VCaP (cell line): Measurements from ENCODE around the gene CDH24.
A peak's percentile ranks its signal among the peaks of the same experiment; 100 is the strongest.

Experiments used
- H3K27ac ChIP-seq: fragments of 450-650 bp; 2 replicates; pipeline ENCODE4 v1.5.1; 2017
- CTCF ChIP-seq: fragments of 450-650 bp; conservative IDR thresholded peaks from 2 replicates; pipeline ENCODE4 v1.5.1; 2017; ENCODE audit warnings: mild to moderate bottlenecking, moderate library complexity

The CDH24 gene

DNA sequence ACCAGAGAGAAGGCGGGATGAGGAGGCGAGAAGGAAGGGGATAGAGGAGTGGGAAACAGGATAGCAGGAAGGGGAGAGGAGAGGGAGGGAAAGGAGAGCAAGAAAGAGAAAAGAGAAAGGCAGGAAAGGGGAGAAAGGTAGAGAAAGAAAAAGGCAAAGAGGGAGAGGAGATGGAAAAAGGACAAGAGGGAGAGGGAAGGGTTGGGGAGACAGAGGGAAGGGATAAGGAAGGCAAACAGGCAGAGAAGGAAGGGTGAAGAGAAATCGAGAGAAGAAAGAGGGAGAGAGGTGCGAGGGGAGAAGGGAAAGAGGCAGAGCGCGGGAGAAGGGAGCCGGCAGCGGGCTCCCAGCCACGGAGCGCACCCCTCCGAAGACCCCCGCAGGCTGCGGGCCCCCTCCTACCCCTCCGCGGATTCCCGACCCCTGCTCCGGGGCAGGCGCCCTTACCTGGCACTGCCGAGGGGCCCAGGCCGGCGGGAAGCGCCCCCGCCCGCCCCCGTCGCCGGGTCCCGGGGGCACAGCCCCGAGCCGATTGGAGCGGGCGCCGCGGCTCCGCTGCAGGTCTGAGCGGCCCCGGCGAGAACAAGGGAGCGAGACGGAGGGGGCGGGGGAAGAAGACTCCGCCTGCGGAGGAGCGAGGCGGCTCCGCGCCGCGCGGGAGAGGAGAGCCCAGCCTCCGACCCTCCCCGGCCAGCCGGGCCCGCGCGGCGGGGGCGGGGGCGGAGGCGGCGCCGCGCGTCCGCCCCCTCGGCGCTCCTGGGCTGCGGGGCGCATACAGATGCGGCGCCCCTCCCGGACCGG lies at the start of gene CDH24:
Gene CDH24 (minus strand): TSS at position 565 of the 801 bp plus-strand sequence. CDS start 1,787 bp downstream, outside the sequence.
- TF ChIP-seq CTCF: no peak

GRCh38 chr14:23106747-23107045 lies 49.4 kb upstream of the CDH24 start:
- no peak overlapping the region for H3K27ac ChIP-seq
- TF ChIP-seq CTCF: no peak

More for the DNA sequence above, at the start of gene CDH24:
- peak within 1 kb of the TSS; percentile 74 for H3K27ac ChIP-seq

DNA sequence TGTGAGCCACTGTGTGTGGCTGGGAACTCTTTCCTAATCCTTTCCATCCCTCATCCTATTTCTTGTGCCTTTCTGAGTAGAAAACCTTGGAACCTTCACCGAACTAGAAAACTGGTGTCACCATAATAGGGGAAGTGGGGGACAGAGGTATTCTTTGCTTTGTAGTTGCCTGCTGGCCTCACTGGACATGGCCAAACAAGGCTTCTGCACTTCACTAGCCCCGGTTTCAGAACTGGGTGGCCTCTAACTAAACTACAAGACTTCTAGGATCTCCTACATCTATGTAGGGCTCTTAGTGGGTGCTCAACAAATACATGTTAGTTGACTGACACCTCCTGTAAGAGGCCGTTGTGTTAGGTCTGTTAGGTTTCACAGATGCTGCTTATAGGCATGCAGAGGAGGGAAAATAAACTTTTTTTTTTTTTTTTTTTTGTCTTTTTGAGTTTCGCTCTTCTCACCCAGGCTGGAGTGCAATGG lies 48.1 kb upstream of the CDH24 start:
- no peak overlapping the region for H3K27ac ChIP-seq
- TF ChIP-seq CTCF: no peak

- H3K27ac ChIP-seq: no peak within 1 kb of the TSS
Measured at GRCh38 chr14:23104591-23105347, 47.4 kb upstream of the CDH24 start, which contains the start of gene CIROP. TSS of gene CIROP (minus strand) at chr14:23104989. CDS start at chr14:23104920, 69 bp downstream.

DNA sequence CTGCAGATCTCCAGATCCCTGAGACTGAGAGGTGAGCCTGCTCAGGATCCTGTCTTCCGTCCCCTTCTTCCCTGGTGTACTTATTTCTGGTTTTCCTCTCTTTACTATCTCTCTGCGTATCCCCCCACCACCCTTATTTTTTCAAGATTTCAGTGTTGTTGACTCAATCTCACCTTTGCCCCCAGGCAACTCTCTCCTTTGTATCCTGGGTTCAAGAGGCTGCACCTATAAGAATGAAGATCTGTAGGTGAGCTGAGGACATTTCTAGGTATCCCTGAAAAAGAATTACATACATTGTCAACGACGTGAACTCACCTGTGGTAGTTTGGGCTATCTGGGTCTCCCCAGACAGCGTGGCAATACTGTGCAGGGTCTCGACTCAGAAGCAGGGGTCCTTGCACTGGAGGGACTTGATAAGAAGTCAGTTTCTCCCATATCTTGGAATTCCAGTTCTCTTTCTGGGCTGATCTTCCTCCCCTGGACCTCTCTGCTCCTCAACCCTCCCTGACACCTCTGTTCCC lies 46.8 kb upstream of the CDH24 start:
- TF ChIP-seq CTCF: no peak
- no peak overlapping the region for H3K27ac ChIP-seq

More at GRCh38 chr14:23104591-23105347, 47.4 kb upstream of the CDH24 start, which contains the start of gene CIROP:
- TF ChIP-seq CTCF: no peak

DNA sequence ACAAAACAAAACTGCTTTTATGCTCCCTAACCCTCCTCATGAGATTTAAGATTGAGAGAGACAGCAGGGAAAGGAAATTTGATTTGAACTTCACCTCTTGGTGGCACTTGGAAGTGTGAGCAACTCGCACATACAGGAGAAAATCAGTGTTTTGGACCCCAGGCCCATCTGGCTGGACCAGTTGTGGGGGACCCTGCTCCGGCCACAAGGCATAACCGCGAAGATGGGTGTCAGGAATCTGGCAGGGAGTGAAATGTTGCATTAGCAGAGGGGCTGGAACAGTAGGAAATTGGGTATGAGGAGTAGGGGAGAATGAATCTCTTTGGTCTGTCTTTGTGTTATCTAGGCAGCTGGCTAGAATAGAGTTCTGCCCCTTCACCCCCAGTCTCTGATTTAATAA lies 46.3 kb upstream of the CDH24 start:
- TF ChIP-seq CTCF: no peak
- H3K27ac ChIP-seq: no peak overlapping the region

DNA sequence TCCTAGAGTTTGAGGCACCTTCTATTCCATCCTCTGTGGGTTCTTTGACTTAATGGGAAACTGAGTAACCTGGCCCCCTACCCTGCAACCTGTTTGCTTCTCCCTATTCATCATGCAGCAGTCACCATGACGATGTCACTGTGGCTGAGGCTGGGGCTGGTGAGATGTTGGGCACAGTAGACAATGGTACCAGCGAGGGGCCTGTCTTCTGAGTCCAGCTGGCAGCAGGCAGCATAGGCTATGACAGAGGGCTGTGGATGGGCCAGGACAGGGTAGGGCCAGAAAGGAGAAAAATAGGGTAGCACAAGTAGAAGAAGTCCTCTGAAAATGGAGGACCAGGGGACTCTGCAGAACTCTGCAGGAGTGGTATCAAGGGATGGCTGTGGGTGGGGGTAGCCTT lies 45.5 kb upstream of the CDH24 start:
- TF ChIP-seq CTCF: no peak
- H3K27ac ChIP-seq: no peak overlapping the region
